Measurements from ENCODE around the gene NPL.

NPL gene

GRCh38 chr1:182807907-182808306 lies 18.3 kb downstream of the NPL start:
- H3K4me3 ChIP-seq (replicated peaks; ENCODE audit: insufficient read depth, low read length): no peak overlapping the region
- H3K27ac ChIP-seq (replicated peaks): no peak overlapping the region
- TF ChIP-seq, protein P1, sequence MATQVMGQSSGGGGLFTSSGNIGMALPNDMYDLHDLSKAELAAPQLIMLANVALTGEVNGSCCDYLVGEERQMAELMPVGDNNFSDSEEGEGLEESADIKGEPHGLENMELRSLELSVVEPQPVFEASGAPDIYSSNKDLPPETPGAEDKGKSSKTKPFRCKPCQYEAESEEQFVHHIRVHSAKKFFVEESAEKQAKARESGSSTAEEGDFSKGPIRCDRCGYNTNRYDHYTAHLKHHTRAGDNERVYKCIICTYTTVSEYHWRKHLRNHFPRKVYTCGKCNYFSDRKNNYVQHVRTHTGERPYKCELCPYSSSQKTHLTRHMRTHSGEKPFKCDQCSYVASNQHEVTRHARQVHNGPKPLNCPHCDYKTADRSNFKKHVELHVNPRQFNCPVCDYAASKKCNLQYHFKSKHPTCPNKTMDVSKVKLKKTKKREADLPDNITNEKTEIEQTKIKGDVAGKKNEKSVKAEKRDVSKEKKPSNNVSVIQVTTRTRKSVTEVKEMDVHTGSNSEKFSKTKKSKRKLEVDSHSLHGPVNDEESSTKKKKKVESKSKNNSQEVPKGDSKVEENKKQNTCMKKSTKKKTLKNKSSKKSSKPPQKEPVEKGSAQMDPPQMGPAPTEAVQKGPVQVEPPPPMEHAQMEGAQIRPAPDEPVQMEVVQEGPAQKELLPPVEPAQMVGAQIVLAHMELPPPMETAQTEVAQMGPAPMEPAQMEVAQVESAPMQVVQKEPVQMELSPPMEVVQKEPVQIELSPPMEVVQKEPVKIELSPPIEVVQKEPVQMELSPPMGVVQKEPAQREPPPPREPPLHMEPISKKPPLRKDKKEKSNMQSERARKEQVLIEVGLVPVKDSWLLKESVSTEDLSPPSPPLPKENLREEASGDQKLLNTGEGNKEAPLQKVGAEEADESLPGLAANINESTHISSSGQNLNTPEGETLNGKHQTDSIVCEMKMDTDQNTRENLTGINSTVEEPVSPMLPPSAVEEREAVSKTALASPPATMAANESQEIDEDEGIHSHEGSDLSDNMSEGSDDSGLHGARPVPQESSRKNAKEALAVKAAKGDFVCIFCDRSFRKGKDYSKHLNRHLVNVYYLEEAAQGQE (IDR thresholded peaks at IDR 0.05; ENCODE audit: insufficient replicate concordance, low read depth): no peak
- TF ChIP-seq GABPA (IDR thresholded peaks at IDR 0.05; ENCODE audit: low read depth) (no peak), SPI1 (IDR thresholded peaks at IDR 0.05; ENCODE audit: borderline replicate concordance, low read depth) (no peak), POLR2AphosphoS5 (IDR thresholded peaks at IDR 0.05; ENCODE audit: low read depth) (no peak)
- TF ChIP-seq, protein P2, sequence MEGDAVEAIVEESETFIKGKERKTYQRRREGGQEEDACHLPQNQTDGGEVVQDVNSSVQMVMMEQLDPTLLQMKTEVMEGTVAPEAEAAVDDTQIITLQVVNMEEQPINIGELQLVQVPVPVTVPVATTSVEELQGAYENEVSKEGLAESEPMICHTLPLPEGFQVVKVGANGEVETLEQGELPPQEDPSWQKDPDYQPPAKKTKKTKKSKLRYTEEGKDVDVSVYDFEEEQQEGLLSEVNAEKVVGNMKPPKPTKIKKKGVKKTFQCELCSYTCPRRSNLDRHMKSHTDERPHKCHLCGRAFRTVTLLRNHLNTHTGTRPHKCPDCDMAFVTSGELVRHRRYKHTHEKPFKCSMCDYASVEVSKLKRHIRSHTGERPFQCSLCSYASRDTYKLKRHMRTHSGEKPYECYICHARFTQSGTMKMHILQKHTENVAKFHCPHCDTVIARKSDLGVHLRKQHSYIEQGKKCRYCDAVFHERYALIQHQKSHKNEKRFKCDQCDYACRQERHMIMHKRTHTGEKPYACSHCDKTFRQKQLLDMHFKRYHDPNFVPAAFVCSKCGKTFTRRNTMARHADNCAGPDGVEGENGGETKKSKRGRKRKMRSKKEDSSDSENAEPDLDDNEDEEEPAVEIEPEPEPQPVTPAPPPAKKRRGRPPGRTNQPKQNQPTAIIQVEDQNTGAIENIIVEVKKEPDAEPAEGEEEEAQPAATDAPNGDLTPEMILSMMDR (IDR thresholded peaks at IDR 0.05; ENCODE audit: insufficient read depth, low read length): no peak
- no peaks in the 10 kb centered on the region for H3K27me3 ChIP-seq (ENCODE audit: insufficient read depth, poor library complexity, severe bottlenecking)
- no peak for DNase-seq (ENCODE audit: low read depth in 1 of 2, low spot score in 1 of 2)

DNA sequence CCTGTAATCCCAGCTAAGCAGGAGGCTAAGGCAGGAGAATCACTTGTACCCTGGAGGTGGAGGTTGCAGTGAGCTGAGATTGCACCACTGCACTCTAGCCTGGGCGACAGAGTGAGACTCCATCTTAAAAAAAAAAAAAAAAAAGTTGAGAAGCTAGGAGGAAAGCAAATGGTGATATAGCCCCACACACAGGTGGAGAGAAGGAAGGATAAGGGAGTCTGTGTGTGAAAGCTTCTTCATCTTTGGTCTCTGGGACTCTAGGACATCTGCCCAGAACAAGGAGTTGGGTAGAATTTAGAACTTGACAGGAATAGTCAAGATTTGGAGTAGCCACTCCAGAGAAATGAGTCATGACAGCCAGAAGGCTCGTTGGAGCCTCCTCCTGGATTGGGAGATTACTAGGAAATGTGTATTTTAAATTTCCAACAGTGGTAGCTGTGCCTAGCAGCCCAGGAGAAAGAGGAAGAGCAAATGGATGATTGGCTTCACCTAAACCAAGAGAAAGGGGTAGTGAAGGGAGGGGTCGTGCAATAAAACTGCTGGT lies 19.9 kb downstream of the NPL start:
- peak; percentile 42; the same call in 1 of the 2 replicates for TF ChIP-seq SPI1 (IDR thresholded peaks at IDR 0.05; ENCODE audit: borderline replicate concordance, low read depth)
- TF ChIP-seq, protein P2 (IDR thresholded peaks at IDR 0.05; ENCODE audit: insufficient read depth, low read length): no peak
- no peak overlapping the region for H3K4me3 ChIP-seq (replicated peaks; ENCODE audit: insufficient read depth, low read length)
- DNase-seq (ENCODE audit: low read depth in 1 of 2, low spot score in 1 of 2): no peak
- H3K27ac ChIP-seq (replicated peaks): no peak overlapping the region
- H3K27me3 ChIP-seq (ENCODE audit: insufficient read depth, poor library complexity, severe bottlenecking): no peaks in the 10 kb centered on the region

DNA sequence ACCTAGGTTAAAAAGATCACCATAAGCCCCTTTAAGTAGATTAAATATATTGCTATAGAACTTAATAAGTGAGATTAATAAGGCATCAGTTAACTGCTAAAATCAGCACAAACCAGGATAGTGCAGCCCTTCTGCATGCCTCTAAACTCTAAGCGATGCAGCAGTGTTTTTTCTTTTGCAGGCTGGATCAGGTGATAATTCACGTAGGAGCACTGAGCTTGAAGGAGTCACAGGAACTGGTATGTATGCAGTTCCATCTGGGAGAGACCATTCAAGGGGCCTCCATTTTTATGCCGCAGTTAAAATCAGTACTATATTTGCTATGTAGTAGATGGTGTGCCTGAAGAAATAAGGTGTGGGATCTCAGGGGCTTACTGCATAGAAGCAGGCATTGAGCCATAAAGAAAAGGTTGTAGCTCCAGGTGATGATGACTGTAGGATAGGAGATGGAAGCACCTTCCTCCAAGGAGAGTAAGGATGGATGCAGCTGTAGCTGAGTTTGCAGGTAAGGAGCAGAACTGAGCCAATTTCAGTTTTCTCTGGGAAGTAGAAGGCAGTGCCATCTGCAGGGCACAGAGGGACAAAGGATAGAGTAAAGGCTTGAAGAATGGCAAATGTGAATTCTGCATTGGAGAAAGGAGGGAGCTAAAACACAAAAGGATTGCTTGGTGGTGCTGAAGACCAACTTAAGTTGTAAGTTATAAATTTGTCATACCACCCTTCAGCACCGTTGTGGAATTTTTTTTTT lies 22.6 kb downstream of the NPL start:
- no peak for DNase-seq (ENCODE audit: low read depth in 1 of 2, low spot score in 1 of 2)
- H3K27me3 ChIP-seq (ENCODE audit: insufficient read depth, poor library complexity, severe bottlenecking): no peaks in the 10 kb centered on the region
- TF ChIP-seq SPI1 (IDR thresholded peaks at IDR 0.05; ENCODE audit: borderline replicate concordance, low read depth): no peak
- TF ChIP-seq, protein P1 (IDR thresholded peaks at IDR 0.05; ENCODE audit: insufficient replicate concordance, low read depth): no peak
- TF ChIP-seq POLR2AphosphoS5 (IDR thresholded peaks at IDR 0.05; ENCODE audit: low read depth): no peak
- TF ChIP-seq, protein P2 (IDR thresholded peaks at IDR 0.05; ENCODE audit: insufficient read depth, low read length): no peak
- TF ChIP-seq GABPA (IDR thresholded peaks at IDR 0.05; ENCODE audit: low read depth): no peak
- no peak overlapping the region for H3K27ac ChIP-seq (replicated peaks)
- H3K4me3 ChIP-seq (replicated peaks; ENCODE audit: insufficient read depth, low read length): no peak overlapping the region

Measured in HL-60 (cell line).